HFFc6 (cell line): Measurements from ENCODE around the gene RBM15B. TPM values are rescaled to one million over a fixed set of nuclear protein-coding genes. Genes with fewer than 3 reads are reported as not detected.

Experiments used
- DNase-seq: peaks from one replicate; pipeline ENCODE4 v3.0.0-alpha.2; 2018
- H3K27ac Mint-ChIP-seq: 2 replicates; pipeline ENCODE4 v1.8.0; 2020; ENCODE audit warnings: mild to moderate bottlenecking, mixed read lengths
- H3K27me3 Mint-ChIP-seq: 2 replicates; pipeline ENCODE4 v1.8.0; 2021; ENCODE audit warnings: mild to moderate bottlenecking, moderate library complexity, mixed read lengths; ENCODE audit not compliant: insufficient read depth
- H3K36me3 Mint-ChIP-seq: 2 replicates; pipeline ENCODE4 v1.8.0; 2021; ENCODE audit warnings: low read depth, mixed read lengths
- H3K4me1 Mint-ChIP-seq: 2 replicates; pipeline ENCODE4 v1.8.0; 2020; ENCODE audit warnings: low read depth, mixed read lengths
- H3K4me3 Mint-ChIP-seq: 2 replicates; pipeline ENCODE4 v1.8.0; 2020; ENCODE audit warnings: mild to moderate bottlenecking, moderate library complexity, mixed read lengths
- H3K9me3 Mint-ChIP-seq: 2 replicates; pipeline ENCODE4 v1.8.0; 2020; ENCODE audit warnings: mild to moderate bottlenecking, mixed read lengths
- total RNA-seq, 6 experiments: library from RNA; stranded (reverse); fragmentation: NEBNext Ultra II Directional; extraction: Animal tissue kit (Norgen Biotek cat#: 25700); gene quantifications; 2 replicates in 1 of 6; 3 replicates in 5 of 6; pipeline ENCODE4 v1.2.3, GENCODE V29; 2021
- TF ChIP-seq, protein P1 (sequence below): fragments of 200-600 bp; sonication (generic); IDR thresholded peaks from 2 replicates; pipeline ENCODE4 v1.5.0; 2021; ENCODE audit warnings: antibody characterized with exemption, mild to moderate bottlenecking

The RBM15B gene
- total RNA-seq, 6 experiments from 2014 or later = 25.8 to 30.6 (median 29.2) TPM

GRCh38 chr3:51388286-51389029, 2.6 kb upstream of the RBM15B start:
- TF ChIP-seq, protein P1, sequence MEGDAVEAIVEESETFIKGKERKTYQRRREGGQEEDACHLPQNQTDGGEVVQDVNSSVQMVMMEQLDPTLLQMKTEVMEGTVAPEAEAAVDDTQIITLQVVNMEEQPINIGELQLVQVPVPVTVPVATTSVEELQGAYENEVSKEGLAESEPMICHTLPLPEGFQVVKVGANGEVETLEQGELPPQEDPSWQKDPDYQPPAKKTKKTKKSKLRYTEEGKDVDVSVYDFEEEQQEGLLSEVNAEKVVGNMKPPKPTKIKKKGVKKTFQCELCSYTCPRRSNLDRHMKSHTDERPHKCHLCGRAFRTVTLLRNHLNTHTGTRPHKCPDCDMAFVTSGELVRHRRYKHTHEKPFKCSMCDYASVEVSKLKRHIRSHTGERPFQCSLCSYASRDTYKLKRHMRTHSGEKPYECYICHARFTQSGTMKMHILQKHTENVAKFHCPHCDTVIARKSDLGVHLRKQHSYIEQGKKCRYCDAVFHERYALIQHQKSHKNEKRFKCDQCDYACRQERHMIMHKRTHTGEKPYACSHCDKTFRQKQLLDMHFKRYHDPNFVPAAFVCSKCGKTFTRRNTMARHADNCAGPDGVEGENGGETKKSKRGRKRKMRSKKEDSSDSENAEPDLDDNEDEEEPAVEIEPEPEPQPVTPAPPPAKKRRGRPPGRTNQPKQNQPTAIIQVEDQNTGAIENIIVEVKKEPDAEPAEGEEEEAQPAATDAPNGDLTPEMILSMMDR = peak; percentile 40; the same call in 1 of the 2 replicates
- H3K27me3 Mint-ChIP-seq = no peaks in the 10 kb centered on the region; the same call in none of the 2 replicates
- no peak overlapping the region for H3K4me3 Mint-ChIP-seq
- DNase-seq = peak; percentile 22
- no peak overlapping the region for H3K27ac Mint-ChIP-seq
- no peaks in the 10 kb centered on the region for H3K9me3 Mint-ChIP-seq
- peaks cover 58% of the 10 kb centered on the region for H3K4me1 Mint-ChIP-seq
- peaks cover 45% of the 10 kb centered on the region for H3K36me3 Mint-ChIP-seq

DNA sequence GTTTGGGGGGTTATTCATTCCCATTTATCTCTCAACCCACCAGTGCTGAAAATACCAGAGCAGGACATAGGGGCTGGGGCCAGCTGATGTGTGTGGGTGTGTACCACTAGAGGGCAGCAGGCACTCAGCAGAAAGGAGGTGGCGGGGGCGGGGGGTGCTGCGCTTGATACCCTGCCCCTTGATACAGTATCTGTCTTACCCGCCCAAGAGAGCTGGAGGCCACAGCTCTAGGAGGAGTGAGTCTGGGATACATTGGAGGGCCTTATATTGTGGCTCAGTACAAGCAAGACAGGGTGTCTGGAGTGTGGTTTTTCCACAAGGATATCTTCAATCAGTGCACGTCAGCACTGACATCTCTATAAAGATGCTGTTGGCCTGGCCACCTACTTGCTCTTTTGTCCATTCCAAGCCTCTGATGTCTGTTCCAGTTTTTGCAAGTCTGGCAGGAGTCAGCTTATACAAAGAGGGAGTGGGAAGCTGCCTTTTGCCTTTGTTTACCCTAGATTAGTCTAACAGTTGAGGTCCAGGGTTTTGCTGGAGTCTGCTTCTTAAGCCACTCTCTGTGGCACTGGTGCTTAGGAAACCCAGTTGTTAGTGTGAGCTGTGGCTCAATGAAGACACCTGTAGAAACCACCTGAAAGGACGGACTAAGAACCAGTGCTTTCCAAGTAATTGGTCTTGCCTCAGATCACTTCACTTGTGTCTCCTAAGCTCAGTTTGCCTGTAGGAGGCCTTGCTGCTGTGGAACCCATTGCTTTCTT, 1.5 kb upstream of the RBM15B start:
- peak; percentile 22 for DNase-seq
- peaks cover 58% of the 10 kb centered on the region for H3K4me1 Mint-ChIP-seq
- TF ChIP-seq, protein P1 = peak; percentile 87
- peaks cover 45% of the 10 kb centered on the region for H3K36me3 Mint-ChIP-seq
- no peaks in the 10 kb centered on the region; the same call in none of the 2 replicates for H3K27me3 Mint-ChIP-seq
- H3K4me3 Mint-ChIP-seq = no peak overlapping the region
- peak overlapping the region; percentile 10; the same call in 1 of the 2 replicates for H3K27ac Mint-ChIP-seq
- no peaks in the 10 kb centered on the region for H3K9me3 Mint-ChIP-seq

GRCh38 chr3:51390246-51391074, 625 bp upstream of the RBM15B start:
- TF ChIP-seq, protein P1 = no peak
- Mint-ChIP-seq H3K4me3 (peak overlapping the region; percentile 72), H3K9me3 (no peaks in the 10 kb centered on the region), H3K27me3 (peaks cover 3% of the 10 kb centered on the region), H3K36me3 (peaks cover 50% of the 10 kb centered on the region), H3K4me1 (peaks cover 66% of the 10 kb centered on the region), H3K27ac (peak overlapping the region; percentile 56)
- no peak for DNase-seq

- TF ChIP-seq, protein P1 = no peak
- peak; percentile 7 for DNase-seq
- Mint-ChIP-seq H3K9me3 (no peaks in the 10 kb centered on the region), H3K27ac (peak overlapping the region; percentile 88), H3K4me1 (peaks cover 65% of the 10 kb centered on the region), H3K4me3 (peak overlapping the region; percentile 88), H3K27me3 (peaks cover 3% of the 10 kb centered on the region; the same call in 1 of the 2 replicates), H3K36me3 (peaks cover 41% of the 10 kb centered on the region)
Observed at GRCh38 chr3:51391566-51392354, 675 bp downstream of the RBM15B start.
